ENCODE data around the gene NAALADL2.

Gene NAALADL2

DNA sequence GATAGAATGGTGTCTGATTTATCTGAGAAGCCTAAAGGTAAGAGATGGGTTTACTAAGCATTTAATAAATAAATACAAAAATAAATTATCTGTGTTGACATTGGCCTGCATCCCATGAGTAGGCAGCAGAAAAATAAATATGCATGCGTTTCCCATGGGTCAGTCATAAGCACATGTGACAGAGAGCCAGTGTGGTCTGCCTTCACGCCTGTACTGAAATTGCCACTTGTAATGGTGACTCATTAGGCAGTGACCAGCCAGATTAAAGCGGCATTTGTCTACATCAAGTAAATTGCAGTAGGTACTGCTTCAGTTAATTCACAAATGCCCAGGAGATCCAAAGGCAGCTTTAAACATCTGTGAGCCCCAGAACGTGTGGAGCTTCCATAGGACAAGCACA is 399.6 kb downstream of the NAALADL2 start:
- H3K36me3 ChIP-seq (replicated peaks; ENCODE audit: low read depth, low read length): peaks cover 46% of the 10 kb centered on the region
- H3K4me2 ChIP-seq (ENCODE audit: low read length): no peak overlapping the region
- H3K27me3 ChIP-seq (ENCODE audit: low read depth, low read length): no peaks in the 10 kb centered on the region
- no peak overlapping the region for H3K9ac ChIP-seq (ENCODE audit: low read length)
- no peak overlapping the region for H3K4me3 ChIP-seq (ENCODE audit: low read length)
- H3K79me2 ChIP-seq (ENCODE audit: low read length): peaks cover 70% of the 10 kb centered on the region
- peaks cover 3% of the 10 kb centered on the region; the same call in 1 of the 2 replicates for H4K20me1 ChIP-seq (ENCODE audit: insufficient read depth, low read length)
- H3K4me1 ChIP-seq (ENCODE audit: low read length): 0 out of 2 replicates have a peak, but pooled peaks cover 4% of the 10 kb centered on the region
- H2AFZ ChIP-seq (ENCODE audit: low read depth, low read length): no peak overlapping the region
- TF ChIP-seq, protein P1, sequence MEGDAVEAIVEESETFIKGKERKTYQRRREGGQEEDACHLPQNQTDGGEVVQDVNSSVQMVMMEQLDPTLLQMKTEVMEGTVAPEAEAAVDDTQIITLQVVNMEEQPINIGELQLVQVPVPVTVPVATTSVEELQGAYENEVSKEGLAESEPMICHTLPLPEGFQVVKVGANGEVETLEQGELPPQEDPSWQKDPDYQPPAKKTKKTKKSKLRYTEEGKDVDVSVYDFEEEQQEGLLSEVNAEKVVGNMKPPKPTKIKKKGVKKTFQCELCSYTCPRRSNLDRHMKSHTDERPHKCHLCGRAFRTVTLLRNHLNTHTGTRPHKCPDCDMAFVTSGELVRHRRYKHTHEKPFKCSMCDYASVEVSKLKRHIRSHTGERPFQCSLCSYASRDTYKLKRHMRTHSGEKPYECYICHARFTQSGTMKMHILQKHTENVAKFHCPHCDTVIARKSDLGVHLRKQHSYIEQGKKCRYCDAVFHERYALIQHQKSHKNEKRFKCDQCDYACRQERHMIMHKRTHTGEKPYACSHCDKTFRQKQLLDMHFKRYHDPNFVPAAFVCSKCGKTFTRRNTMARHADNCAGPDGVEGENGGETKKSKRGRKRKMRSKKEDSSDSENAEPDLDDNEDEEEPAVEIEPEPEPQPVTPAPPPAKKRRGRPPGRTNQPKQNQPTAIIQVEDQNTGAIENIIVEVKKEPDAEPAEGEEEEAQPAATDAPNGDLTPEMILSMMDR (IDR thresholded peaks at IDR 0.05; ENCODE audit: low read depth, low read length): no peak
- no peak for TF ChIP-seq EZH2phosphoT487 (IDR thresholded peaks at IDR 0.05; ENCODE audit: low read depth)
- no peak overlapping the region for H3K27ac ChIP-seq (ENCODE audit: low read length)
- no peaks in the 10 kb centered on the region for H3K9me3 ChIP-seq (ENCODE audit: insufficient read depth, low read length)

DNA sequence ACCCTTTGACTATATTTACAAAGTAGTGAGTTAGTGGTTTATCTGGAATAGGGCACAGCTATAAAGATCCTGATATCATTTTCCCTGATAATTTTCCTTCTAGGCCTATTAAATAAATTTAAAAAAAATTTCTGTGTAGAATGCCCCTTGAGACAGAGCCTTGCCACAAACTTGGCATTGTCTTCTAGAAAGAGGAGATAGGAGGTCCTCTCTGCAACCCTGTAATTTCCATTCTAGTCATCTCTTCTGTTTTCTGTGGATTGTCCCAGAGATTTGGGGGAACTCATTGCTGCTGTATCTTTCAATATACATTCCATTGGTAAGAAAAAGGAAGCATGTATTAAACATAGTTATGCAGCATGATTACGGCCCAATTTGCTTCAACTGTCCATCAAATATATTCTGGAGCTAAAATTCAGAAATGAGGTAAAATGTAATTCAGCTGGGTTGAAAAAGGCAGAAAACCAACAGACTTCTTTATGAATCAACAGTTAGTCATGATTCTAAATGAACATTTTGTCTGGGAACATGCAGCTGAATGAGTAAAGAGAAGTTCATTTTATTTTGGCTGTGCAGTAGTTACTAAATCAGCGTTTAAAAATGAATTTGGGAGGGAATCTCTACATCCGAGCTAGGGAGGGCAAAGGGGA is 401.1 kb downstream of the NAALADL2 start:
- TF ChIP-seq, protein P1 (IDR thresholded peaks at IDR 0.05; ENCODE audit: low read depth, low read length): no peak
- TF ChIP-seq EZH2phosphoT487 (IDR thresholded peaks at IDR 0.05; ENCODE audit: low read depth): no peak
- Histone ChIP-seq H3K4me2 (ENCODE audit: low read length) (no peak overlapping the region), H3K36me3 (replicated peaks; ENCODE audit: low read depth, low read length) (peaks cover 44% of the 10 kb centered on the region), H2AFZ (ENCODE audit: low read depth, low read length) (no peak overlapping the region), H3K4me1 (ENCODE audit: low read length) (0 out of 2 replicates have a peak, but pooled peaks cover 4% of the 10 kb centered on the region), H4K20me1 (ENCODE audit: insufficient read depth, low read length) (0 out of 2 replicates have a peak, but pooled peaks cover 3% of the 10 kb centered on the region), H3K4me3 (ENCODE audit: low read length) (no peak overlapping the region), H3K27me3 (ENCODE audit: low read depth, low read length) (no peaks in the 10 kb centered on the region), H3K9me3 (ENCODE audit: insufficient read depth, low read length) (no peaks in the 10 kb centered on the region), H3K79me2 (ENCODE audit: low read length) (peaks cover 74% of the 10 kb centered on the region), H3K9ac (ENCODE audit: low read length) (no peak overlapping the region), H3K27ac (ENCODE audit: low read length) (no peak overlapping the region)

DNA sequence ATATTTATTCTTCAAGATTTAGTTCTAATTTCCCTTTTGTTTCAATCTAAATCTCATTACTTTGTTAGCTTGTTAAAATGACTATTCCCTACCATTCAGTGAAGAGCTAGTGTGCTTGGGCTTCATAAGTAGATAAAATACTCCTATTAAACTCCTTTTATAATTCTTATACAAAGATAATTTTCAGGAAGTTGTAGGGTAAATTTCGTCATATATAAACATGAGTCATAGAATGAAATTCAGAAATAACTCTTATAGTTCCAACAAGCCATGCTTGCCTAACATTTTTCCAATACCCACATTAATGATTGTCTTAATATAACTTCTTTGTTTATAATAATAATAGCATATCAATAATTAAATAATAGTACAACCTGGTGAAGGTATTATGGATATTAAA is 407.3 kb downstream of the NAALADL2 start:
- H3K4me1 ChIP-seq (ENCODE audit: low read length): peaks cover 38% of the 10 kb centered on the region
- H3K27me3 ChIP-seq (ENCODE audit: low read depth, low read length): no peaks in the 10 kb centered on the region
- H3K4me3 ChIP-seq (ENCODE audit: low read length): no peak overlapping the region
- peaks cover 38% of the 10 kb centered on the region for H3K36me3 ChIP-seq (replicated peaks; ENCODE audit: low read depth, low read length)
- H3K79me2 ChIP-seq (ENCODE audit: low read length): peaks cover 85% of the 10 kb centered on the region
- TF ChIP-seq, protein P1 (IDR thresholded peaks at IDR 0.05; ENCODE audit: low read depth, low read length): no peak
- no peak for TF ChIP-seq EZH2phosphoT487 (IDR thresholded peaks at IDR 0.05; ENCODE audit: low read depth)
- H3K4me2 ChIP-seq (ENCODE audit: low read length): peak overlapping the region; percentile 45
- no peak overlapping the region for H2AFZ ChIP-seq (ENCODE audit: low read depth, low read length)
- peak overlapping the region; percentile 62 for H3K27ac ChIP-seq (ENCODE audit: low read length)
- no peaks in the 10 kb centered on the region for H3K9me3 ChIP-seq (ENCODE audit: insufficient read depth, low read length)
- H4K20me1 ChIP-seq (ENCODE audit: insufficient read depth, low read length): peaks cover 7% of the 10 kb centered on the region
- no peak overlapping the region for H3K9ac ChIP-seq (ENCODE audit: low read length)

DNA sequence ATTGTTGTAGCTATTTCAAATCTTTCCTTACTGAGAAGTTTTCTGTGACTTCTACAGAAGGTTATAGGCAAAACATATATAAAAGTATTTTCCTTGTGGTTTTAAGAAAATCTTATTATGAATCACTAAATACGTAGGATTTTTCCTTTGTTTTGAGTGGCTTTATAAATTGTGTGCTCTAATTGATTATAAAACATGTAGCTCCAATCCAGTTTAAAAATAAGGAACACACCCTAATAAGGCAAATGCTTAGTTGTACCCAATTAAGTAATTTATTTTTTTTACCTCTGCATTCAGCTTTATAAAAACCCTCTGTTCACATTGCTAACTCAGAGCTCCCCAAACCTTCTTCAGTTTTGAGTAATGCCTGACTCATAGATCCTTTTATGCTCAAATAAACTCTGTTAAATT is 408.0 kb downstream of the NAALADL2 start:
- peaks cover 38% of the 10 kb centered on the region for H3K36me3 ChIP-seq (replicated peaks; ENCODE audit: low read depth, low read length)
- TF ChIP-seq, protein P1 (IDR thresholded peaks at IDR 0.05; ENCODE audit: low read depth, low read length): no peak
- no peak for TF ChIP-seq EZH2phosphoT487 (IDR thresholded peaks at IDR 0.05; ENCODE audit: low read depth)
- H3K4me3 ChIP-seq (ENCODE audit: low read length): peak overlapping the region; percentile 20
- no peaks in the 10 kb centered on the region for H3K9me3 ChIP-seq (ENCODE audit: insufficient read depth, low read length)
- peaks cover 7% of the 10 kb centered on the region for H4K20me1 ChIP-seq (ENCODE audit: insufficient read depth, low read length)
- H3K4me1 ChIP-seq (ENCODE audit: low read length): peaks cover 41% of the 10 kb centered on the region
- no peaks in the 10 kb centered on the region for H3K27me3 ChIP-seq (ENCODE audit: low read depth, low read length)
- H2AFZ ChIP-seq (ENCODE audit: low read depth, low read length): no peak overlapping the region
- H3K79me2 ChIP-seq (ENCODE audit: low read length): peaks cover 86% of the 10 kb centered on the region
- peak overlapping the region; percentile 62 for H3K27ac ChIP-seq (ENCODE audit: low read length)
- H3K4me2 ChIP-seq (ENCODE audit: low read length): peak overlapping the region; percentile 45
- no peak overlapping the region for H3K9ac ChIP-seq (ENCODE audit: low read length)

All from OCI-LY3 (cell line).